GM18867 (cell line): Measurements from ENCODE around the gene SNX21.
"Not testable (repeated sequence)": the region's sequence is repeated elsewhere in the genome, so short reads cannot be mapped to it uniquely, and the experiment has no call there.

Source experiments
- ATAC-seq: cut with Tn5 transposase; IDR thresholded peaks from one replicate; pipeline ENCODE4 v1.9.1; 2021; ENCODE audit warnings: mild to moderate bottlenecking, moderate library complexity; ENCODE audit not compliant: unreplicated experiment

The SNX21 gene

GRCh38 chr20:45821947-45822346 is 11.7 kb upstream of the SNX21 start:
- ATAC-seq, result no peak

- ATAC-seq, result no peak
Observed at GRCh38 chr20:45822857-45823256, 10.7 kb upstream of the SNX21 start.

- ATAC-seq, result no peak
Observed at GRCh38 chr20:45823949-45824835, 9.4 kb upstream of the SNX21 start.

GRCh38 chr20:45826381-45827019 is 7.1 kb upstream of the SNX21 start:
- no peak for ATAC-seq

GRCh38 chr20:45827030-45827652 is 6.5 kb upstream of the SNX21 start, which contains the start of gene TNNC2:
TNNC2 (minus strand) TSS chr20:45827312; CDS start chr20:45827248, 64 bp downstream.
- no peak for ATAC-seq

- no peak for ATAC-seq
Observed at GRCh38 chr20:45827712-45828111, 5.9 kb upstream of the SNX21 start.

GRCh38 chr20:45828589-45828988 is 5.0 kb upstream of the SNX21 start:
- ATAC-seq, result no peak

- not testable (repeated sequence) for ATAC-seq
Observed at GRCh38 chr20:45829673-45830106, 3.9 kb upstream of the SNX21 start.

- ATAC-seq, result no peak
Observed at GRCh38 chr20:45832619-45833018, 980 bp upstream of the SNX21 start.

GRCh38 chr20:45833883-45834796 is 541 bp downstream of the SNX21 start:
- peak; percentile 51 for ATAC-seq

- ATAC-seq, result no peak
Observed at GRCh38 chr20:45834797-45835161, 1.2 kb downstream of the SNX21 start.

GRCh38 chr20:45835329-45835765 is 1.7 kb downstream of the SNX21 start:
- no peak for ATAC-seq

GRCh38 chr20:45835825-45836224 is 2.2 kb downstream of the SNX21 start:
- no peak for ATAC-seq

- ATAC-seq, result no peak
Observed at GRCh38 chr20:45836841-45837240, 3.2 kb downstream of the SNX21 start.

- no peak for ATAC-seq
Observed at GRCh38 chr20:45840700-45841198, 7.2 kb downstream of the SNX21 start.

GRCh38 chr20:45841407-45842129 is 8.0 kb downstream of the SNX21 start:
- ATAC-seq, result no peak

- peak; percentile 71 for ATAC-seq
Observed at GRCh38 chr20:45842169-45842812, 8.7 kb downstream of the SNX21 start.

- ATAC-seq, result no peak
Observed at GRCh38 chr20:45843506-45843905, 9.9 kb downstream of the SNX21 start.

GRCh38 chr20:45845452-45845851 is 11.9 kb downstream of the SNX21 start:
- no peak for ATAC-seq
